ENCODE measurements around the gene CEACAM3.

DNA sequence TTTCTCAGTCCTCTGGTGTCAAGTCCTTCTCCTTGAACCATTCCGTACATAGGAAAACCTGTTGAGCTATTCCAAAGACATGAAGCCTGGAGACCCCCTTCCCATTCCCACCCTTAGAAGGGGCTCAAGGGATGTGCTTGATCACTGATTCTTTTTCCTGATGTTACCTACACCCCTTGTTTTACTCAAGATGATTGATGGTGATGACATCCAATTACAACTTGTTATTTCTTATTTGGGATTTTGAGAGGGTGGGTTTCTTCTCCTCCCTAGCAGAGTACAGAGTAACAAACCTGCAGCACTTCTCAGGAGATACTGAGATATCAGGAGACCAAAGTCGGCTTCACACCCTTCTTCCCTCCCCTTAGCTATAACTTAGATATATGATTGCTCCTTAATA, 57.0 kb downstream of the CEACAM3 start:
- TF ChIP-seq POLR2A (IDR thresholded peaks at IDR 0.05) = no peak
- no peak for TF ChIP-seq CTCF (IDR thresholded peaks at IDR 0.05)
- TF ChIP-seq POLR2AphosphoS5 (IDR thresholded peaks at IDR 0.05) = no peak

All from stomach (tissue), 4 donors.